ENCODE results near the gene PROSER1.
"Not testable (repeated sequence)": the region's sequence is repeated elsewhere in the genome, so short reads cannot be mapped to it uniquely, and the experiment has no call there.

PROSER1 gene

GRCh38 chr13:39037880-39038568 is at the start of gene PROSER1, which contains the start of gene NHLRC3:
Gene PROSER1 (minus strand): TSS chr13:39038089. CDS start chr13:39037242, 847 bp downstream.
Gene NHLRC3 (plus strand): TSS chr13:39038456. CDS start chr13:39038640, 184 bp downstream.
- peak; percentile 90 for DNase-seq (ENCODE audit: low spot score)

GRCh38 chr13:39086251-39086945 is 48.5 kb upstream of the PROSER1 start:
- not testable (repeated sequence) for DNase-seq (ENCODE audit: low spot score)

GRCh38 chr13:39073983-39074382 is 36.1 kb upstream of the PROSER1 start:
- no peak for DNase-seq (ENCODE audit: low spot score)

GRCh38 chr13:39072842-39073241 is 35.0 kb upstream of the PROSER1 start:
- no peak for DNase-seq (ENCODE audit: low spot score)

- DNase-seq (ENCODE audit: low spot score) = no peak
Observed at GRCh38 chr13:39062004-39062403, 24.1 kb upstream of the PROSER1 start.

GRCh38 chr13:39058040-39058439 is 20.2 kb upstream of the PROSER1 start:
- no peak for DNase-seq (ENCODE audit: low spot score)

GRCh38 chr13:39056018-39056417 is 18.1 kb upstream of the PROSER1 start:
- no peak for DNase-seq (ENCODE audit: low spot score)

GRCh38 chr13:39054112-39054511 is 16.2 kb upstream of the PROSER1 start:
- no peak for DNase-seq (ENCODE audit: low spot score)

- no peak for DNase-seq (ENCODE audit: low spot score)
Observed at GRCh38 chr13:39052944-39053343, 15.1 kb upstream of the PROSER1 start.

- peak; percentile 43 for DNase-seq (ENCODE audit: low spot score)
Observed at GRCh38 chr13:39051157-39051556, 13.3 kb upstream of the PROSER1 start.

- DNase-seq (ENCODE audit: low spot score) = no peak
Observed at GRCh38 chr13:39049274-39049673, 11.4 kb upstream of the PROSER1 start.

GRCh38 chr13:39048806-39049205 is 10.9 kb upstream of the PROSER1 start:
- DNase-seq (ENCODE audit: low spot score) = no peak

GRCh38 chr13:39047560-39047959 is 9.7 kb upstream of the PROSER1 start:
- no peak for DNase-seq (ENCODE audit: low spot score)

GRCh38 chr13:39044536-39044935 is 6.6 kb upstream of the PROSER1 start:
- DNase-seq (ENCODE audit: low spot score) = no peak

- peak; percentile 9 for DNase-seq (ENCODE audit: low spot score)
Observed at GRCh38 chr13:39040206-39040605, 2.3 kb upstream of the PROSER1 start.

GRCh38 chr13:39039041-39039440 is 1.2 kb upstream of the PROSER1 start:
- no peak for DNase-seq (ENCODE audit: low spot score)

- peak; percentile 39 for DNase-seq (ENCODE audit: low spot score)
Observed at GRCh38 chr13:39038569-39039030, 711 bp upstream of the PROSER1 start.

GRCh38 chr13:39037410-39037879 is 444 bp downstream of the PROSER1 start:
- DNase-seq (ENCODE audit: low spot score) = no peak

- no peak for DNase-seq (ENCODE audit: low spot score)
Observed at GRCh38 chr13:39036212-39036611, 1.7 kb downstream of the PROSER1 start.

- DNase-seq (ENCODE audit: low spot score) = no peak
Observed at GRCh38 chr13:39035799-39036198, 2.1 kb downstream of the PROSER1 start.

- no peak for DNase-seq (ENCODE audit: low spot score)
Observed at GRCh38 chr13:39035204-39035603, 2.7 kb downstream of the PROSER1 start.

GRCh38 chr13:39034085-39034484 is 3.8 kb downstream of the PROSER1 start:
- no peak for DNase-seq (ENCODE audit: low spot score)

GRCh38 chr13:39032150-39032549 is 5.7 kb downstream of the PROSER1 start:
- DNase-seq (ENCODE audit: low spot score) = no peak
